ENCODE measurements around the gene DOCK4.

DNA sequence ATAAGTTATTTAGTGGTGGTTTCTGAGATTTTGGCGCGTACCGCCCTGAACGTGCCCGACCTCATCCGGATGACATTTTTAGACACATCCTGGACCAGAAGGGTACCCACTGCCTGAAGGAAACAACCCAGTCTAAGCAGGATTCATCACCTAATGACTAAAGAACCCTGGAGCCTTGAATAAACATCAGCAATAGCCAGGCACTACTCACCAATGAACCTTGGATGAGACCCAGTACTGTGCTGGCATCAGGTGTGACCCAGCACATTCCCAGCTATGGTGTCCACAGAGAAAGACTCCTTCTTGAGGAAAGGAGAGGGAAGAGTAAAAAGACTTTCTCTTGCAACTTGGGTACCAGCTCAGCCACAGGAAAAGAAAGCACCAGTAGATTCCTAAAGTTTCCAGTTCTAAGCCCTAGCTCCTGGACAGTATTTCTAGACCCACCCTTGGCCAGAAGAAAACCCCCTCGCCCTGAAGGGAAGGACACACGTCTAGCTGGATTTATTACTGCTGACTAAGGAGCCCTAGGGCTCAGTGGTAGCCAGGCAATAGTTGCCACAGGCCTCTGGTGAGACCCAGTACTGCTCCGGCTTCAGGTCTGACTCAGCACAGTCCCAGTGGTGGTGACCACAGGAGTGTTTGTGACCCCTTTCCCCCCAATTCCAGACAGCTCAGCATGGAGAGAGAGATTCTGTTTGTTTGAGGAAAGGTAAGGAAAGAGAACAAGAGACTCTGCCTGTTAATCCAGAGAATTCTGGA, 32.8 kb upstream of the DOCK4 start:
- no peak for TF ChIP-seq YY1 (IDR thresholded peaks at IDR 0.05; ENCODE audit: insufficient read depth, insufficient read length)
- TF ChIP-seq ZNF274 (IDR thresholded peaks at IDR 0.05; ENCODE audit: low read depth, low read length): no peak
- no peak for TF ChIP-seq SUZ12 (IDR thresholded peaks at IDR 0.05; ENCODE audit: extremely low read depth, insufficient read depth, insufficient read length)

Measured in NT2/D1 (cell line).